NT2/D1 (cell line): Measurements from ENCODE around the gene EFR3B.

Source experiments
- SUZ12 ChIP-seq: IDR thresholded peaks from 2 replicates; pipeline ENCODE4 v1.6.1; 2011; ENCODE audit not compliant: insufficient read length, insufficient read depth; ENCODE audit errors: extremely low read depth
- YY1 ChIP-seq: IDR thresholded peaks from 2 replicates; pipeline ENCODE4 v1.6.1; 2011; ENCODE audit not compliant: insufficient read length, insufficient read depth
- ZNF274 ChIP-seq: IDR thresholded peaks from 2 replicates; pipeline ENCODE4 v1.6.1; 2011; ENCODE audit warnings: mild to moderate bottlenecking, low read depth, low read length

GRCh38 chr2:25188405-25188804 is 146.5 kb downstream of the EFR3B start:
- no peak for TF ChIP-seq YY1
- no peak for TF ChIP-seq ZNF274
- TF ChIP-seq SUZ12: no peak
